ENCODE measurements around the gene ACHE.

DNA sequence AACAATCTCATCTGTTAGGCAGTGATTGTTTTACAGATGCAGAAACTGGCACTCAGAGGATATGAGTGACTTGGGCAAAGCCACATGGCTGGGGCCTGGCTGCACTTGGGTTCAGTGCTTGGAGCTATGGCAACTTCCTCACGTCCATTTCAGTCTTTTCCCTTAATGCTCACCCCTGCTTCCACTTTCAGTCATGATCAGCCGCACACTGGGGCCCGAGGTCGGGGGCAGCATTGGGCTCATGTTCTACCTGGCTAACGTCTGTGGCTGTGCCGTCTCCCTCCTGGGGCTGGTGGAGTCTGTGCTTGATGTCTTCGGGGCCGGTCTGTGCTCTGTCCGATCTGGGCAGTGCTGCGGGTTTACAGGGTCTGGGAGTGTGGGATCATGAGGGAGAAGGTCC lies 40.2 kb downstream of the ACHE start:
- TF ChIP-seq EZH2phosphoT487 (IDR thresholded peaks at IDR 0.05; ENCODE audit: borderline replicate concordance, low read depth) = no peak
- no peak for TF ChIP-seq POLR2AphosphoS5 (IDR thresholded peaks at IDR 0.05; ENCODE audit: low read depth, low read length)
- no peak for TF ChIP-seq CTCF (IDR thresholded peaks at IDR 0.05)
- TF ChIP-seq, protein P1, sequence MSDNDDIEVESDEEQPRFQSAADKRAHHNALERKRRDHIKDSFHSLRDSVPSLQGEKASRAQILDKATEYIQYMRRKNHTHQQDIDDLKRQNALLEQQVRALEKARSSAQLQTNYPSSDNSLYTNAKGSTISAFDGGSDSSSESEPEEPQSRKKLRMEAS (IDR thresholded peaks at IDR 0.05; ENCODE audit: low read depth) = no peak
- no peak for TF ChIP-seq YY1 (IDR thresholded peaks at IDR 0.05; ENCODE audit: low read depth)
- TF ChIP-seq EP300 (IDR thresholded peaks at IDR 0.05; ENCODE audit: borderline replicate concordance in 1 of 2, low read depth in 1 of 2, low read length in 1 of 2) = no peak
- TF ChIP-seq, protein P2, sequence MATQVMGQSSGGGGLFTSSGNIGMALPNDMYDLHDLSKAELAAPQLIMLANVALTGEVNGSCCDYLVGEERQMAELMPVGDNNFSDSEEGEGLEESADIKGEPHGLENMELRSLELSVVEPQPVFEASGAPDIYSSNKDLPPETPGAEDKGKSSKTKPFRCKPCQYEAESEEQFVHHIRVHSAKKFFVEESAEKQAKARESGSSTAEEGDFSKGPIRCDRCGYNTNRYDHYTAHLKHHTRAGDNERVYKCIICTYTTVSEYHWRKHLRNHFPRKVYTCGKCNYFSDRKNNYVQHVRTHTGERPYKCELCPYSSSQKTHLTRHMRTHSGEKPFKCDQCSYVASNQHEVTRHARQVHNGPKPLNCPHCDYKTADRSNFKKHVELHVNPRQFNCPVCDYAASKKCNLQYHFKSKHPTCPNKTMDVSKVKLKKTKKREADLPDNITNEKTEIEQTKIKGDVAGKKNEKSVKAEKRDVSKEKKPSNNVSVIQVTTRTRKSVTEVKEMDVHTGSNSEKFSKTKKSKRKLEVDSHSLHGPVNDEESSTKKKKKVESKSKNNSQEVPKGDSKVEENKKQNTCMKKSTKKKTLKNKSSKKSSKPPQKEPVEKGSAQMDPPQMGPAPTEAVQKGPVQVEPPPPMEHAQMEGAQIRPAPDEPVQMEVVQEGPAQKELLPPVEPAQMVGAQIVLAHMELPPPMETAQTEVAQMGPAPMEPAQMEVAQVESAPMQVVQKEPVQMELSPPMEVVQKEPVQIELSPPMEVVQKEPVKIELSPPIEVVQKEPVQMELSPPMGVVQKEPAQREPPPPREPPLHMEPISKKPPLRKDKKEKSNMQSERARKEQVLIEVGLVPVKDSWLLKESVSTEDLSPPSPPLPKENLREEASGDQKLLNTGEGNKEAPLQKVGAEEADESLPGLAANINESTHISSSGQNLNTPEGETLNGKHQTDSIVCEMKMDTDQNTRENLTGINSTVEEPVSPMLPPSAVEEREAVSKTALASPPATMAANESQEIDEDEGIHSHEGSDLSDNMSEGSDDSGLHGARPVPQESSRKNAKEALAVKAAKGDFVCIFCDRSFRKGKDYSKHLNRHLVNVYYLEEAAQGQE (IDR thresholded peaks at IDR 0.05; ENCODE audit: low read depth, low read length) = no peak
- no peak for TF ChIP-seq CHD2 (IDR thresholded peaks at IDR 0.05; ENCODE audit: low read length, partially characterized antibody)
- TF ChIP-seq TAF1 (IDR thresholded peaks at IDR 0.05; ENCODE audit: borderline replicate concordance, low read depth, low read length) = no peak
- no peak for TF ChIP-seq RCOR1 (IDR thresholded peaks at IDR 0.05; ENCODE audit: low read length)
- no peak for TF ChIP-seq JUND (IDR thresholded peaks at IDR 0.05)

Data from SK-N-SH (cell line).